GM21737 (cell line): Measurements from ENCODE around the gene MSMO1.

Source experiments
- ATAC-seq: cut with Tn5 transposase; IDR thresholded peaks from one replicate; pipeline ENCODE4 v1.9.1; 2021; ENCODE audit warnings: mild to moderate bottlenecking, moderate library complexity; ENCODE audit not compliant: unreplicated experiment

Gene MSMO1

GRCh38 chr4:165386328-165386727, 58.9 kb downstream of the MSMO1 start:
- ATAC-seq, result no peak

GRCh38 chr4:165388756-165389155, 61.3 kb downstream of the MSMO1 start:
- no peak for ATAC-seq
